Uterus (tissue), 4 donors: ENCODE data around the gene TMEM203. TPM values are rescaled to one million over a fixed set of nuclear protein-coding genes. Genes with fewer than 3 reads are reported as not detected.

Experiments used
- DNase-seq, 2 donors: peaks; one replicate each; pipeline ENCODE4 v3.0.0-alpha.2; 2019 to 2020
- H3K27ac ChIP-seq, 2 donors: fragments of 200-600 bp; sonication (generic); 1 replicate in 1 of 2; 2 replicates in 1 of 2; pipeline ENCODE4 v1.5.1; 2016 to 2018
- H3K27me3 ChIP-seq, 2 donors: fragments of 200-600 bp; sonication (generic); one replicate each; pipeline ENCODE4 v1.5.1; 2018 to 2019; ENCODE audit warnings: control low read depth in 1 of 2
- H3K36me3 ChIP-seq, 2 donors: fragments of 200-600 bp; sonication (generic); one replicate each; pipeline ENCODE4 v1.5.1; 2019; ENCODE audit warnings: control low read depth in 1 of 2
- H3K4me1 ChIP-seq, 2 donors: fragments of 200-600 bp; sonication (generic); one replicate each; pipeline ENCODE4 v1.5.1; 2018 to 2019; ENCODE audit warnings: control low read depth in 1 of 2
- H3K4me3 ChIP-seq, 2 donors: fragments of 200-600 bp; sonication (generic); 1 replicate in 1 of 2; 2 replicates in 1 of 2; pipeline ENCODE4 v1.5.1; 2018 to 2019; ENCODE audit warnings: mild to moderate bottlenecking in 1 of 2
- H3K9me3 ChIP-seq, 2 donors: fragments of 200-600 bp; sonication (generic); one replicate each; pipeline ENCODE4 v1.5.1; 2019; ENCODE audit warnings: control low read depth in 1 of 2
- POLR2A ChIP-seq, 2 donors: fragments of 450-650 bp; IDR thresholded peaks; one replicate each; pipeline ENCODE4 v1.6.1; 2016; ENCODE audit warnings: antibody characterized with exemption in 2 of 2, mild to moderate bottlenecking in 1 of 2, moderate library complexity in 1 of 2
- intact Hi-C: fragments of 100-400 bp; cut with DNase I; formaldehyde crosslinking; loops from one replicate; pipeline ENCODE4 v1.15.1; 2023; ENCODE audit warnings: low total_unique reads
- total RNA-seq, 4 donors: library from RNA; depleted of rRNA in 3 of 4; stranded (reverse); fragments of >200 nt in 3 of 4; gene quantifications; one replicate each; pipeline versions ENCODE4 v1.1.0 to v1.2.4, GENCODE V29; 2014 to 2023
- TF ChIP-seq, protein P1 (sequence below), 4 experiments: fragments of 200-600 bp in 2 of 4; fragments of 450-650 bp in 2 of 4; sonication (generic) in 2 of 4; IDR thresholded peaks; one replicate each; pipeline ENCODE4 v1.5.1; 2016 to 2019; ENCODE audit warnings: antibody characterized with exemption in 4 of 4, mild to moderate bottlenecking in 2 of 4, moderate library complexity in 1 of 4
- donor health status: DM: yes; HTN: yes; CAD: no.

TMEM203 gene
- total RNA-seq, 4 donors from 2014 or later = 33.2 to 53.3 (median 38.7) TPM

- DNase-seq = no peak
- Histone ChIP-seq H3K9me3 (no peaks in the 10 kb centered on the region), H3K27ac (no peak overlapping the region), H3K27me3 (peaks cover 9 to 29% of the 10 kb centered on the region in 2 donors), H3K4me1 (no peaks in the 10 kb centered on the region), H3K36me3 (no peaks in the 10 kb centered on the region), H3K4me3 (no peak overlapping the region)
- intact Hi-C loops = loop anchor here (10.0 kb wide), 1 partner anchor 114 kb away; the partner anchor contains the start of gene DPP7
- no peak for TF ChIP-seq POLR2A (IDR thresholded peaks at IDR 0.05)
- TF ChIP-seq, protein P1, sequence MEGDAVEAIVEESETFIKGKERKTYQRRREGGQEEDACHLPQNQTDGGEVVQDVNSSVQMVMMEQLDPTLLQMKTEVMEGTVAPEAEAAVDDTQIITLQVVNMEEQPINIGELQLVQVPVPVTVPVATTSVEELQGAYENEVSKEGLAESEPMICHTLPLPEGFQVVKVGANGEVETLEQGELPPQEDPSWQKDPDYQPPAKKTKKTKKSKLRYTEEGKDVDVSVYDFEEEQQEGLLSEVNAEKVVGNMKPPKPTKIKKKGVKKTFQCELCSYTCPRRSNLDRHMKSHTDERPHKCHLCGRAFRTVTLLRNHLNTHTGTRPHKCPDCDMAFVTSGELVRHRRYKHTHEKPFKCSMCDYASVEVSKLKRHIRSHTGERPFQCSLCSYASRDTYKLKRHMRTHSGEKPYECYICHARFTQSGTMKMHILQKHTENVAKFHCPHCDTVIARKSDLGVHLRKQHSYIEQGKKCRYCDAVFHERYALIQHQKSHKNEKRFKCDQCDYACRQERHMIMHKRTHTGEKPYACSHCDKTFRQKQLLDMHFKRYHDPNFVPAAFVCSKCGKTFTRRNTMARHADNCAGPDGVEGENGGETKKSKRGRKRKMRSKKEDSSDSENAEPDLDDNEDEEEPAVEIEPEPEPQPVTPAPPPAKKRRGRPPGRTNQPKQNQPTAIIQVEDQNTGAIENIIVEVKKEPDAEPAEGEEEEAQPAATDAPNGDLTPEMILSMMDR (IDR thresholded peaks at IDR 0.05) = no peak
Observed at GRCh38 chr9:137228968-137229896, 23.8 kb upstream of the TMEM203 start.

- Histone ChIP-seq H3K27ac (no peak overlapping the region), H3K9me3 (no peaks in the 10 kb centered on the region), H3K4me3 (no peak overlapping the region), H3K27me3 (peaks cover 9 to 29% of the 10 kb centered on the region in 2 donors), H3K36me3 (no peaks in the 10 kb centered on the region), H3K4me1 (no peaks in the 10 kb centered on the region)
- no peak for DNase-seq
- TF ChIP-seq POLR2A (IDR thresholded peaks at IDR 0.05) = no peak
- TF ChIP-seq, protein P1 (IDR thresholded peaks at IDR 0.05) = no peak
- intact Hi-C loops = loop anchor here (10.0 kb wide), 1 partner anchor 114 kb away; the partner anchor contains the start of gene DPP7
Observed at GRCh38 chr9:137228506-137228967, 23.1 kb upstream of the TMEM203 start.

GRCh38 chr9:137227853-137228505, 22.5 kb upstream of the TMEM203 start:
- H3K9me3 ChIP-seq = no peaks in the 10 kb centered on the region
- TF ChIP-seq POLR2A (IDR thresholded peaks at IDR 0.05) = no peak
- TF ChIP-seq, protein P1 (IDR thresholded peaks at IDR 0.05) = no peak
- H3K27ac ChIP-seq = no peak overlapping the region
- H3K36me3 ChIP-seq = no peaks in the 10 kb centered on the region
- H3K4me1 ChIP-seq = peaks cover 0 to under 1% of the 10 kb centered on the region in 2 donors
- no peak for DNase-seq
- peaks cover 9 to 27% of the 10 kb centered on the region in 2 donors for H3K27me3 ChIP-seq
- H3K4me3 ChIP-seq = no peak overlapping the region
- intact Hi-C loops = loop anchor here (10.0 kb wide), 1 partner anchor 113 kb away; the partner anchor contains the start of gene DPP7

- Histone ChIP-seq H3K27me3 (peaks cover 9 to 24% of the 10 kb centered on the region in 2 donors), H3K4me3 (no peak within 1 kb of the TSS), H3K9me3 (no peaks in the 10 kb centered on the region), H3K4me1 (peaks cover 0 to 8% of the 10 kb centered on the region in 2 donors), H3K36me3 (no peaks in the 10 kb centered on the region), H3K27ac (no peak within 1 kb of the TSS)
- intact Hi-C loops = loop anchor here (10.0 kb wide), 1 partner anchor 112 kb away; the partner anchor contains the start of gene DPP7
- DNase-seq = peak; percentile 56 to 66
- TF ChIP-seq, protein P1 (IDR thresholded peaks at IDR 0.05) = peak; percentile 62 to 87 (median 80)
- TF ChIP-seq POLR2A (IDR thresholded peaks at IDR 0.05) = peak in 1 of 2 donors; percentile 14
Observed at GRCh38 chr9:137227054-137227852, 21.8 kb upstream of the TMEM203 start, which contains the start of gene RNF224. Gene RNF224, plus strand, starts transcription at chr9:137227502. Its CDS starts 834 bp downstream, at chr9:137228336.
